CD4-positive, CD25-positive, alpha-beta regulatory T cell (primary cell): ENCODE data around the gene GATA5. TPM values are rescaled to one million over a fixed set of nuclear protein-coding genes. Genes with fewer than 3 reads are reported as not detected.

Experiments
- ATAC-seq, 2 donors: fragments of 150-1000 bp; cut with Tn5 transposase; one replicate each; pipeline ENCODE4 v1.10.0; 2021; ENCODE audit warnings: low read depth in 2 of 2, moderate number of reproducible peaks in 2 of 2, moderate library complexity in 1 of 2
- DNase-seq, 3 donors: peaks; one replicate each; pipeline versions ENCODE4 v3.0.0 to v3.0.0-alpha.2; 2012 to 2022; ENCODE audit warnings: mixed read lengths in 1 of 3
- H3K27ac ChIP-seq: one replicate; pipeline ENCODE4 v1.7.0; 2013; ENCODE audit warnings: mild to moderate bottlenecking, low read length; ENCODE audit not compliant: insufficient read depth, poor library complexity, severe bottlenecking
- H3K27me3 ChIP-seq: one replicate; pipeline ENCODE4 v1.7.0; 2013; ENCODE audit warnings: low read length; ENCODE audit not compliant: control insufficient read depth, insufficient read depth
- H3K36me3 ChIP-seq: one replicate; pipeline ENCODE4 v1.7.0; 2013; ENCODE audit warnings: mild to moderate bottlenecking, low read length, moderate library complexity; ENCODE audit not compliant: control insufficient read depth, insufficient read depth
- H3K4me1 ChIP-seq: 2 replicates; pipeline ENCODE4 v1.7.0; 2013; ENCODE audit warnings: mild to moderate bottlenecking, low read length; ENCODE audit not compliant: insufficient read depth, control insufficient read depth, poor library complexity, severe bottlenecking
- H3K4me3 ChIP-seq: one replicate; pipeline ENCODE4 v1.7.0; 2013; ENCODE audit warnings: low read depth, mild to moderate bottlenecking, low read length, moderate library complexity
- H3K9me3 ChIP-seq, 2 experiments: 1 replicate in 1 of 2; 2 replicates in 1 of 2; pipeline ENCODE4 v1.7.0; 2013; ENCODE audit warnings: low read length in 2 of 2, mild to moderate bottlenecking in 1 of 2, moderate library complexity in 1 of 2; ENCODE audit not compliant: control insufficient read depth in 2 of 2
- H3K27ac Mint-ChIP-seq, 3 donors: one replicate each; pipeline ENCODE4 v1.8.0; 2020 to 2022; ENCODE audit warnings: mild to moderate bottlenecking in 3 of 3, mixed read lengths in 3 of 3, moderate library complexity in 2 of 3
- H3K27me3 Mint-ChIP-seq: one replicate; pipeline ENCODE4 v1.8.0; 2022; ENCODE audit warnings: mild to moderate bottlenecking, mixed read lengths
- H3K36me3 Mint-ChIP-seq: one replicate; pipeline ENCODE4 v1.8.0; 2020; ENCODE audit warnings: mixed read lengths
- H3K4me1 Mint-ChIP-seq, 4 donors: one replicate each; pipeline ENCODE4 v1.8.0; 2020 to 2022; ENCODE audit warnings: mixed read lengths in 4 of 4, mild to moderate bottlenecking in 1 of 4
- H3K4me3 Mint-ChIP-seq, 4 donors: one replicate each; pipeline ENCODE4 v1.8.0; 2020 to 2022; ENCODE audit warnings: mild to moderate bottlenecking in 4 of 4, mixed read lengths in 4 of 4, moderate library complexity in 3 of 4
- H3K9me3 Mint-ChIP-seq, 7 donors: one replicate each; pipeline ENCODE4 v1.8.0; 2020 to 2022; ENCODE audit warnings: mixed read lengths in 7 of 7, mild to moderate bottlenecking in 3 of 7, moderate library complexity in 2 of 7
- polyA plus RNA-seq, 4 donors: library from polyadenylated mRNA; unstranded; fragments of 300-500 nt; fragmentation: Illumina TruSeq; gene quantifications; one replicate each; pipeline ENCODE4 v1.2.3, GENCODE V29; 2021
- total RNA-seq: library from RNA; stranded (reverse); gene quantifications from one replicate; pipeline ENCODE4 v1.2.3, GENCODE V29; 2022

Gene GATA5
- total and polyA plus RNA-seq, 5 donors from 2014 or later = not detected

GRCh38 chr20:62460678-62461077 is 15.1 kb downstream of the GATA5 start:
- Mint-ChIP-seq H3K36me3 (no peaks in the 10 kb centered on the region), H3K9me3 (no peaks in the 10 kb centered on the region), H3K27me3 (no peaks in the 10 kb centered on the region), H3K4me1 (no peaks in the 10 kb centered on the region), H3K4me3 (no peak overlapping the region), H3K27ac (no peak overlapping the region)
- ATAC-seq (no peak), DNase-seq (no peak)
- Histone ChIP-seq H3K4me3 (no peak overlapping the region), H3K27me3 (no peaks in the 10 kb centered on the region), H3K9me3 (no peaks in the 10 kb centered on the region), H3K27ac (no peak overlapping the region), H3K36me3 (no peaks in the 10 kb centered on the region), H3K4me1 (no peaks in the 10 kb centered on the region)

GRCh38 chr20:62459488-62459887 is 16.3 kb downstream of the GATA5 start:
- ATAC-seq = no peak
- no peaks in the 10 kb centered on the region for H3K4me1 Mint-ChIP-seq
- Histone ChIP-seq H3K9me3 (no peaks in the 10 kb centered on the region), H3K4me1 (no peaks in the 10 kb centered on the region), H3K27me3 (no peaks in the 10 kb centered on the region), H3K4me3 (no peak overlapping the region), H3K27ac (no peak overlapping the region), H3K36me3 (no peaks in the 10 kb centered on the region)
- no peaks in the 10 kb centered on the region for H3K36me3 Mint-ChIP-seq
- no peak for DNase-seq
- no peaks in the 10 kb centered on the region for H3K9me3 Mint-ChIP-seq
- H3K27me3 Mint-ChIP-seq = no peaks in the 10 kb centered on the region
- H3K27ac Mint-ChIP-seq = no peak overlapping the region
- no peak overlapping the region for H3K4me3 Mint-ChIP-seq

- Mint-ChIP-seq H3K36me3 (no peaks in the 10 kb centered on the region), H3K4me1 (no peaks in the 10 kb centered on the region), H3K27ac (no peak overlapping the region), H3K9me3 (no peaks in the 10 kb centered on the region), H3K4me3 (no peak overlapping the region), H3K27me3 (no peaks in the 10 kb centered on the region)
- Histone ChIP-seq H3K36me3 (no peaks in the 10 kb centered on the region), H3K27ac (no peak overlapping the region), H3K27me3 (no peaks in the 10 kb centered on the region), H3K9me3 (no peaks in the 10 kb centered on the region), H3K4me3 (no peak overlapping the region), H3K4me1 (no peaks in the 10 kb centered on the region)
- no peak for DNase-seq
- ATAC-seq = no peak
These were observed 17.2 kb downstream of the GATA5 start for GRCh38 chr20:62458275-62459251.

GRCh38 chr20:62457831-62458230 is 18.0 kb downstream of the GATA5 start:
- DNase-seq = no peak
- H3K4me1 Mint-ChIP-seq = no peaks in the 10 kb centered on the region
- H3K27ac ChIP-seq = no peak overlapping the region
- H3K27ac Mint-ChIP-seq = no peak overlapping the region
- no peaks in the 10 kb centered on the region for H3K36me3 ChIP-seq
- no peaks in the 10 kb centered on the region for H3K9me3 ChIP-seq
- H3K4me3 ChIP-seq = no peak overlapping the region
- no peak overlapping the region for H3K4me3 Mint-ChIP-seq
- no peak for ATAC-seq
- H3K27me3 Mint-ChIP-seq = no peaks in the 10 kb centered on the region
- H3K27me3 ChIP-seq = no peaks in the 10 kb centered on the region
- no peaks in the 10 kb centered on the region for H3K36me3 Mint-ChIP-seq
- no peaks in the 10 kb centered on the region for H3K9me3 Mint-ChIP-seq
- H3K4me1 ChIP-seq = no peaks in the 10 kb centered on the region

GRCh38 chr20:62457098-62457497 is 18.7 kb downstream of the GATA5 start:
- no peaks in the 10 kb centered on the region for H3K9me3 Mint-ChIP-seq
- no peaks in the 10 kb centered on the region for H3K4me1 ChIP-seq
- no peak overlapping the region for H3K27ac Mint-ChIP-seq
- no peaks in the 10 kb centered on the region for H3K36me3 ChIP-seq
- no peaks in the 10 kb centered on the region for H3K9me3 ChIP-seq
- H3K4me3 ChIP-seq = no peak overlapping the region
- H3K27ac ChIP-seq = no peak overlapping the region
- no peak for ATAC-seq
- no peaks in the 10 kb centered on the region for H3K4me1 Mint-ChIP-seq
- H3K4me3 Mint-ChIP-seq = no peak overlapping the region
- DNase-seq = no peak
- H3K27me3 ChIP-seq = no peaks in the 10 kb centered on the region
- H3K36me3 Mint-ChIP-seq = no peaks in the 10 kb centered on the region
- no peaks in the 10 kb centered on the region for H3K27me3 Mint-ChIP-seq

- H3K4me3 ChIP-seq = no peak overlapping the region
- H3K9me3 ChIP-seq = no peaks in the 10 kb centered on the region
- H3K4me3 Mint-ChIP-seq = no peak overlapping the region
- no peaks in the 10 kb centered on the region for H3K27me3 ChIP-seq
- H3K27ac ChIP-seq = no peak overlapping the region
- H3K9me3 Mint-ChIP-seq = no peaks in the 10 kb centered on the region
- H3K36me3 ChIP-seq = no peaks in the 10 kb centered on the region
- no peaks in the 10 kb centered on the region for H3K36me3 Mint-ChIP-seq
- H3K4me1 Mint-ChIP-seq = no peaks in the 10 kb centered on the region
- no peak for DNase-seq
- no peak for ATAC-seq
- no peaks in the 10 kb centered on the region for H3K4me1 ChIP-seq
- H3K27me3 Mint-ChIP-seq = no peaks in the 10 kb centered on the region
- H3K27ac Mint-ChIP-seq = no peak overlapping the region
These were observed 19.9 kb downstream of the GATA5 start for GRCh38 chr20:62455929-62456328.

GRCh38 chr20:62454904-62455636 is 20.7 kb downstream of the GATA5 start:
- Histone ChIP-seq H3K27ac (no peak overlapping the region), H3K4me1 (no peaks in the 10 kb centered on the region), H3K4me3 (no peak overlapping the region), H3K36me3 (no peaks in the 10 kb centered on the region), H3K27me3 (no peaks in the 10 kb centered on the region), H3K9me3 (no peaks in the 10 kb centered on the region)
- no peaks in the 10 kb centered on the region for H3K27me3 Mint-ChIP-seq
- H3K36me3 Mint-ChIP-seq = no peaks in the 10 kb centered on the region
- no peak overlapping the region for H3K27ac Mint-ChIP-seq
- H3K4me1 Mint-ChIP-seq = no peaks in the 10 kb centered on the region
- H3K4me3 Mint-ChIP-seq = no peak overlapping the region
- no peaks in the 10 kb centered on the region for H3K9me3 Mint-ChIP-seq
- DNase-seq = no peak
- no peak for ATAC-seq
